Fibroblast of skin of right biceps (primary cell): ENCODE results near the gene CLEC3B.
"Not testable (repeated sequence)": the region's sequence is repeated elsewhere in the genome, so short reads cannot be mapped to it uniquely, and the experiment has no call there.

Experiments
- DNase-seq: peaks from one replicate; pipeline ENCODE4 v3.0.0-alpha.2; 2013

The CLEC3B gene

DNA sequence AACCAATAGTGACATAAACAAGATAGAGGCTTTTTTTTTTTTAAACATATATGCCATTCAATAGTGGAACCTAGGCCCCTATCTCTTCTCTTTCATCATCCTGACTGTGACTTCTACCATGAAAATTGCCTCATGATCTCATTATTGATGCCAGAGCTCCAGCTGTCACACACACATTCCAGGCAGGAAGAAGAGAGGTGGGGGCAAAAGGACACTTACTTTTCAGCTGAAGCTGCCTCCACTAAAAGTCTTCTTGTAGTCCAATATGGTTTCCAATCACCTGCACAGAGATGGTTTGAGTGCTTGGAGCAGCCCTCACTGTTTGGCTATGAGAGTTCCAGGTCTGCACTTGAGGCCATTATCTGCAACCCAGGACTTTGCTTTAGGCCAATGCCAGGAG is 45.0 kb downstream of the CLEC3B start:
- no peak for DNase-seq

DNA sequence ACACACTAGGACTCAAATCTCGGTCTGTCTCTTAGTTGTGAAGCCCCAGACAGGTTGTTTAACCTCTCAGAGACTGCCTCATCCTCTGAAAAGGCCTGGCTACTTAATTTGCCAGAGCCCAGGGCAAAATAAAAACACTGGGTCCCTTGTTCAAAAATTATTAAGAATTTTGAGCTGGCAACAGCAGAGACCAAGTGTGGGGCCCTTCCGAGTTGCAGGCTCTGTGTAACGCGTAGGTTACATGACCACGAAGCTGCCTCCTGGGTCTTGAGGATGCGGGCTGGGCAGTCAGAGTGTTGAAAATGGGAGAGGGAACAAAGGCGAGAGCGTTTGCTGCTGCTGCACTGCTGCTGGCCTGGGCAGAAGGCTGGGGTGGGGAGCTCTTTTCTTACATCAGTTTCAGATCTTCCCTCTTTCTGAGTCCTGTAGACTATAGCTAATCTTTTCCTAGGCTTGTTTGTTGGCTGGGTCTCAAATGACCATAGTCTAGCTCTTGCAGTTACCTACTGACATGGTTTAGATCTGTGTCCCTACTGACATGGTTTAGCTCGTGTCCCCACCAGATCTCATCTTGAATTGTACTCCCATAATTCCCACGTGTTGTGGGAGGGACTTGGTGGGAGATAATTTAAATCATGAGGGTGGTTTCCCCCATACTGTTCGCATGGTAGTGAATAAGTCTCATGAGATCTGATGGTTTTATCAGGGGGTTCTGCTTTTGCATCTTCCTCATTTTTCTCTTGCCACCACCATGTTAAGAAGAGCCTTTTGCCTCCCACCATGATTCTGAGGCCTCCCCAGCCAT is 49.9 kb downstream of the CLEC3B start:
- DNase-seq, result no peak

DNA sequence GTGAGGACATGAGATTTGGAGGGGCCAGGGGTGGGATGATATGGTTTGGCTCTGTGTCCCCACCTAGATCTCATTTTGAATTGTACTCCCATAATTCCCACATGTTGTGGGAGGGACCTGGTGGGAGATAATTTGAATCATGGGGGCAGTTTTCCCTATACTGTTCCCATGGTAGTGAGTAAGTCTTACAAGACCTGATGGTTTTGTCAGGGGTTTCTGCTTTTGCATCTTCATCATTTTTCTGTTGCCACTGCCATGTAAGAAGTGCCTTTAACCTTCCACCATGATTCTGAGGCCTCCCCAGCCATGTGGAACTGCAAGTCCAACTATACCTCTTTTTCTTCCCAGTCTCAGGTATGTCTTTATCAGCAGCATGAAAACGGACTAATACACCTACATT is 52.2 kb downstream of the CLEC3B start:
- not testable (repeated sequence) for DNase-seq

DNA sequence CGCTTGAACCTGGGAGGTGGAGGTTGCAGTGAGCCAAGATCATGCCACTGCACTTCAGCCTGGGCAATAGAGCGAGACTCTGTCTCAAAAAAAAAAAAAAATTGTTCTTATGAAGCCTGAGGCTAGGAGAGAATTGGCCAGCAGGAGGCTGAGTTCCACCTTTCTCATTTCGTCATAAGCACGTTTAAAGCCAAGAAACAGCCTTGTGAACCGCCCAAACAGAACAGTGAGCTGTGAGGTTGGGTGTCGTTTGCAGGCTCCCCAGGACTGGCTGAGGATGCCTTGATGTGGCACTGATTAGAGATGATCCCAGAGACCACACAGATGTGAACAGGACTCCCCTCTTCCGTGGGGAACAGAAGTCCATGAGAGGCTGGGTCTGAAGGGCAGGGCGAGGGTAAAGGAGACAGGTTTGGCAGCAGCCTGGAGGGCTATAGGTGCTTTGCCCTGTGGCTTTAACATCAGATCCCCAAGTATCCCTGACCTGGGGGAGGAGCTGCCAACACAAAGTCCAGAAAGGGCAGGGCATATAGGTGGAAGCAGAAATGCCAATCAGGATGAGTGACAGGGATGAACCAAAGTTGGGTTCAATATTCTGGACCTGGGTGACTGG is 52.9 kb downstream of the CLEC3B start:
- no peak for DNase-seq

DNA sequence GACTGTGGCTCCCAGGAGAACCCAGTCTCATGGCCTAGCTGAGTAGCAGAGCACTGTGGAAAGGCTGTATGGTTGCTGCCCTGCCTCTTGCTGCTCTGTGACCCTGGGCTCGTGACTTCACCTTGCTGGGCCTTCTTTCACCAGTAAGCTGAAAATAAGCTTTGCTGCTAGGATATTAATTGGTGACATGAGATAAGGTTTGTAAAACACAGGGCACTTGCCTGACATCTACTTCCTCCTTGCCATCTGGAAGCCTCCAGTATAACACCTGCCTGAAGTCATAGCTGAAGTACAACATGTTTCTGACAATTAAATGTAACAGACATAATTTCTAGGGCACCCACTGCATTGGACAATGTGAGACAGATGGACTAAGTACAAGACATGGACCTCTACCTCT is 53.6 kb downstream of the CLEC3B start:
- DNase-seq, result no peak

DNA sequence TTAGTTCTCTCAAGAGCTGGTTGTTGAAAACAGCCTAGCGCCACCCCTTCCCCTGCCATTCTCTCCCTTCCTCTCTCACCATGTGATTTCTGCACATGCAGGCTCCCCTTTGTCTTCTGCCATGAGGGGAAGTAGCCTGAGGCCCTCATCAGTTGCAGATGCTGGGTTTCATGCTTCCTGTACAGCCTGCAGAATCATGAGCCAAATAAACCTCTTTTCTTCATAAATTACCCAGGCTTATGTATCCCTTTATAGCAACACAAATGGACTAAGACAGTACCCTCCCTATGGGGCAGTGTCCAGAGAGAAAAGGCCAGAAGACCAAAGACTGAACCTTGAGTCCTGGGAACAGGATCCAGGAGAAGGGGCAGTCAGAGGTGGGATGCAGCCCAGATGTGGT is 54.7 kb downstream of the CLEC3B start:
- no peak for DNase-seq

DNA sequence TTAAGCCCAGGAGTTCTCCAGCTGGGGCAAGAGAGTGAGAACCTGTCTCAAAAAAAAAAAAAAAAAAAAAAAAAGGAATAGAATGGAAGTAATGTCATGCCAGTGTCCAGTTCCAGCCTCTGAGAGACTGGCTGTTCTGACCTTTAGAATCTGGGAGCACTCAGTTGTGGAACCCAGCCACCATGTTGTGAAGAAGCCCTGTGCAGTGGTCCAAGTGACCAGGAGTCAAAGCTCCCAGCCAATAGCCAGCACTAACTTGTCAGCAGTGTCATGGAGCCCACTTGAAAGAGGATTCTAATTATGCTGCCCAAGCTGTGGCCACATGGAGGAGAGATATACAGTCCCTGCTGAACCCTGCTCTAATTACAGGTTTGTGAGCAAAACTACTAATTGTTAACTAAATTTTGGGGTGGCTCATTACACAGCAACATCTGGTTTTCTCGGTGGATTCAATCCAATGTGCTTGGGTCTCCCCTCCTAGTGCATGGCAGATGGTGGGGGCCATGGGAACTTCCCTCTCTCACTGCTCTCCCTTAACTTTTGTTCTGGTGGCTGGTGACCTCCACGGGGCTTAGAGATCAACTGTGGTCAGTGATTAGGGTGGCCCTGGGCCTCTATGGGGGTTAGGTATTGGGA is 55.5 kb downstream of the CLEC3B start:
- no peak for DNase-seq

DNA sequence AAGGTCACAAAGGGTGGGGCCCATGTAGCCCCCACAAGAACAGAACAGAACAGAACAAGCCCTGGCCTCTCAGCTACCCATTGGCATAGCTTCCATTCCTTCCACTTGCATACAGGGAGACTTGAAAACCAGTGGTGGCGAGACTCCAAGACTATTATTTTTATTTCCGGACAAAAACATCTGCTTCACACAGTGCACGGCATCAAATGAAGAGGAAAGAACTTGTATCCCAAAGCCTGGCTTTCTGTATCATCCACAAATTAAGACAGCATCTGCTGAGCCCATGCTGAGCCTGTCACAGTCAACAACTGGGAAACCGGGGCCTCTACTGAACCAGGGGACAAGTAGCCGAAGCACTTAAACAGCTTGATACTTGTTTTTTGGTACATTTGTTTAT is 56.0 kb downstream of the CLEC3B start:
- no peak for DNase-seq

DNA sequence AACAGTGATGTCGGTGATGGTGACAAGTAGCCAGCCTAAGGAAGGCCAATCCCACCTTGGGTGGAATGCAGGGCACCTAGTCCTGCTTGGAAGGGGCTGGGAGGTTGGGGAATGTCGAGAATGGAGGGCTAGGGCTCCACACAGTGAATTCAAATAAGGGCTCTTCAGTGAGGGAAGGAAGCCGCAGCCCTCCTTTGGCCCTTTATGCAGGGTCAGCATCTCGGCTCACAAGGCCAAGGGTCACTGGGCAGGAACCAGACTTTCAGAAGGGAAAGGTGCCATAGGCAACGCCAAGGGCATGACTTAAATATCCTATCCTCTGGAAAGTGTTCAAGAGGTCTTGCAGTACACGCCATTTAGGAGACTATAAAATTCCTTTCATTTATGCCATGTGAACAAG is 56.9 kb downstream of the CLEC3B start:
- DNase-seq, result no peak

DNA sequence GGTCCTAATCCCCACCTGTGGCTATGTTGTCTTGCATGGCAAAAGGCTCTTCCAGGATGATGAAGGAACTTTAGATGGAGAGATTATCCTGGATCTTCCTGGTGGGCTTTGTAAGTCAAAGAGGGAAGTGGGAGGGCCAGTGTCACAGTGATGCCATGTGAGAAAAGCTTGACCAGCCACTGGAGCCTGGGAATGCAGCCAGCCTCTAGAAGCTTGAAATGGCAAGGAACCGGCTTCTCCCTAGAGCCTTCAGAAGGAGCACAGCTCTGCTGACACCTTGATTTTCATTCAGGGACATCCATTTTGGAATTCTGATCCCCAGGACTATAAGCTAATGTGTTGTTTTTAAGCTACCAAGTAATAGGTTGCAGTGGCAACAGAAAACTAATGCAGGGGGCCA is 58.3 kb downstream of the CLEC3B start:
- DNase-seq, result no peak

DNA sequence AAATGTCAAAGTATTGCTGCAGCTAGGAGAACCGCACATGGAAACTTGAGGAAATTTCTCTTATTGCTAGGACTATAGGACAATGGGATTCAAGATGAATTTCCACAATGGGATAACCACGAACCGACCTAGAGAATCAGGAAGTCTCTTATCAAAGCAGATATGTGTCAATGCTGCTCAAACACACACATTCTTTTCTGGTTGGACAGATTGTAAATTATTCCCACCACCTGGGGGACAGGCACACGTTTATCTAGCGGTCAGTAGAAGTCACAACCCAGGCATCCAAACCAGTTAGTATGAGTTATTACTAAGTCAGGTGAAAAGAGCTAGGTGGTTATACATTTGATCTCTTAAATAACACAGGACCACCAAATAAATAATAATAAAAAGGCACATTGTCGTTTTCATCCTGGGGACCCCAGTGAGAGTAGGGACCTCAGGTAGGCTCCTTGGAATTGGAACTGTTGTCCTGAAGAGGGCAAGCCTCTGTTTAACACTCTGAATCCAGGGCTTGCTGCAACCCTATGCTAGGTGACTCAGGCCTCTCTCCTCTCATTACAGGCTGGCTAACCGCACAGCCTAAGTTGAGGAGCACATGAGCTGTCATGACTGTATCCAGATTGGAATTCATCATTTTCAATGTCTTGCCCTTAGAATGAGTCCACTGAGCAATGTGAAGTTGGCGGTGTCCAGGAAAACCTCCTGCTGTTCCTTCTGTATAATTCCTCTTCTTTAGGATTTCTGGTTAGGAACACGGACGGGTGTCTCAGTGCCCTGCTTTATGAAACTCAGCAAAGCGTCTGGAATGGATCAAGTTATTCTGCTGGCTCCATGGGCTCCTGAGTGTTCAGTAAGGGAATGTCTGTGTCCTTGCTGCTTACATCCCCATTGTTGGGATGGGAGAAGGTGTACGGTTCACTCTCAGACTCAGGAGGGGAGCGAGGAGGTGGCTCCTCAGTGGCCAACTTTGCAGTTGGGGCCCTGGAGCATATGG is 59.0 kb downstream of the CLEC3B start:
- DNase-seq, result peak; percentile 95
